ENCODE data around the gene F5. TPM values are rescaled to one million over a fixed set of nuclear protein-coding genes. Genes with fewer than 3 reads are reported as not detected.

The F5 gene
- total RNA-seq, 2 experiments from 2014 or later: 20.7 to 23.3 TPM

DNA sequence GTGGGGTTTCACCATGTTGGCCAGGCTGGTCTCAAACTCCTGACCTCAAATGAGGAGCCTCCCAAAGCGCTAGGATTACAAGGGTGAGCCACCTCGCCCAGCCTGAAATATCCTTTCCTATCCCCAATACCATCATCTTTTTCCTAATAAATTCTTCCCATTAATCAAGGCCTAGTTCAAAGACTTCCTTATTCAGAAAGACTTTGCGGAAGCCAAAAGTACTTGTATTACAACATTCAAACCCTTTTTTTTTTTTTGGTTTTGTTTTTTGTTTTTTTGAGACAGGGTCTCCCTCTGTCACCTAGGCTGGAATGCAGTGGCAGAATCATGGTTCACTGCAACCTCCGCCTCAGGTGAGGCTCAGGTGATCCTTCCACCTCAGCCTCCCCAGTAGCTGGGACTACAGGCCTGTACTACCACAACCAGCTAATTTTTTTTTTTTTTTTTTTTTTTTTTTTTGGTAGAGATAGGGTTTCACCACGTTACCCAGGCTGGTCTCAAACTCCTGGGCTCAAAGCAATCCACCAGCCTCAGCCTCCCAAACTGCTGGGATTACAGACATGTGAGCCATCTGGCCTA lies 108.1 kb downstream of the F5 start:
- Mint-ChIP-seq H3K9me3 (no peaks in the 10 kb centered on the region), H3K27me3 (no peaks in the 10 kb centered on the region), H3K36me3 (ENCODE audit: low read depth) (peaks cover 10% of the 10 kb centered on the region), H3K4me1 (ENCODE audit: low read depth) (peaks cover 9% of the 10 kb centered on the region), H3K4me3 (no peak overlapping the region), H3K27ac (no peak overlapping the region)
- DNase-seq (no peak), ATAC-seq (no peak)
- TF ChIP-seq, protein P1, sequence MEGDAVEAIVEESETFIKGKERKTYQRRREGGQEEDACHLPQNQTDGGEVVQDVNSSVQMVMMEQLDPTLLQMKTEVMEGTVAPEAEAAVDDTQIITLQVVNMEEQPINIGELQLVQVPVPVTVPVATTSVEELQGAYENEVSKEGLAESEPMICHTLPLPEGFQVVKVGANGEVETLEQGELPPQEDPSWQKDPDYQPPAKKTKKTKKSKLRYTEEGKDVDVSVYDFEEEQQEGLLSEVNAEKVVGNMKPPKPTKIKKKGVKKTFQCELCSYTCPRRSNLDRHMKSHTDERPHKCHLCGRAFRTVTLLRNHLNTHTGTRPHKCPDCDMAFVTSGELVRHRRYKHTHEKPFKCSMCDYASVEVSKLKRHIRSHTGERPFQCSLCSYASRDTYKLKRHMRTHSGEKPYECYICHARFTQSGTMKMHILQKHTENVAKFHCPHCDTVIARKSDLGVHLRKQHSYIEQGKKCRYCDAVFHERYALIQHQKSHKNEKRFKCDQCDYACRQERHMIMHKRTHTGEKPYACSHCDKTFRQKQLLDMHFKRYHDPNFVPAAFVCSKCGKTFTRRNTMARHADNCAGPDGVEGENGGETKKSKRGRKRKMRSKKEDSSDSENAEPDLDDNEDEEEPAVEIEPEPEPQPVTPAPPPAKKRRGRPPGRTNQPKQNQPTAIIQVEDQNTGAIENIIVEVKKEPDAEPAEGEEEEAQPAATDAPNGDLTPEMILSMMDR (IDR thresholded peaks at IDR 0.05): no peak
- POLR2A ChIA-PET: no interaction called here
- intact Hi-C loops (cut with micrococcal nuclease): no loop called here
- CTCF ChIA-PET: no interaction called here

DNA sequence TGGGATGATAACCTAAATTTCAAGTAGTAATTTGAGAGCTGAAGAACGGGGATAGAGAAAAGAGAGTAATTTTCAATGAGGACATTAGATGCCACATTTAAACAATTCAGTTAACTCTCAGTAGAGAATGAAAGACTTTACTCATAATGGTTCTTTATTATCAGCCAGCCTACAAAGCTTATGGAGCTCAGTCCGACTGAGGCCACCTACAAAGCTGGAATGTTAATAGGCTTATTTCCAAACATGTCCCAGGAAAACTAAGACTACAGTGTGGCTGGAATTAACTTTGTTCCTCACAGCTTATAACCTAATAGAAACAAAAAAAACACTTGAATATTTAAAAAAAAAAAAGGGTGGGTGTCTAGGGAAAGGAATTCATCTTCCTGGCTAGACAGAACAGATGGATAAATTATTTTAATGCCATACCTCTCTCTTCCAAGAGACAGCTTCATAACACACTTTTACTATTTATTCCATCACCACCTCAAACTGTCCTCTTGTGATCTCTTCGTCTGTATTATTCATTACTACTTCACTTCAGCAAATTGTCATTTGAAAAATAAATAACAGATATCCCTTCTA lies 110.4 kb downstream of the F5 start:
- H3K27me3 Mint-ChIP-seq: no peaks in the 10 kb centered on the region
- H3K27ac Mint-ChIP-seq: no peak overlapping the region
- ATAC-seq: no peak
- H3K36me3 Mint-ChIP-seq (ENCODE audit: low read depth): peaks cover 10% of the 10 kb centered on the region
- peaks cover 6% of the 10 kb centered on the region for H3K4me1 Mint-ChIP-seq (ENCODE audit: low read depth)
- H3K9me3 Mint-ChIP-seq: no peaks in the 10 kb centered on the region
- ChIA-PET CTCF (interaction anchor here (0.9 kb wide), 1 partner anchor 873 kb away, joined by 3 read pairs; no protein-coding TSS in a partner anchor), POLR2A (no interaction called here)
- intact Hi-C loops (cut with micrococcal nuclease): no loop called here
- TF ChIP-seq, protein P1 (IDR thresholded peaks at IDR 0.05): no peak
- H3K4me3 Mint-ChIP-seq: no peak overlapping the region
- no peak for DNase-seq

DNA sequence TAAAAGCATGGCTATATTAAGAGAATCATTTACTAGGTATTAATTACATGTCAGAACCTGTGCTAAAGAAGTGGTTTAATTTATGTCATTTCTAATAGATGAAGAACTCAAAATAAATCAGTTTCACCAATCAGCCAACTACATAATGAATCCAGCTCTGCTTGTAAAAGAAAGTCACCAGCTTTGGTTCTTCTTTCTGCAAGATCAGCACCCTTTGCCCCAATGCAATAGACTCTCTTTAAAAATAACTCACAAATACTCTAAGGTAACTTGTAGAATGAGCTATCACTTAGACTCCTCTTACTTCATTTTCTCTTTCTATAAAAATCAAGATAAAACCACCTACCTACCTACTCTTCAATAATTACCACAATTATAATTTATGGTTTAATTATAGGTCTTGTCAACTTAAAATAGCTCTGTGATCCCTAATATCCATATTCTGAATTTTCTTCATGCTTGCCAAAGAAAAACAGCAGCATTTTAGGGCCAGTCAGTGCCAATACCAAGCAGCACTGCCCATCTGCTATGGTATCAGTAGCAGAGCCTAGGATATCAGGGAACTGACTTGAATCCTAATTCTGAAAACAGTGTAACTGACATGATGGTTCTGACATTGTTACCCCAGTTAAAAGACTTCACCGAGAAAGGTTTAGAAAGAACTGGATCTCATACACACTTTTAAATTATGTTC lies 111.8 kb downstream of the F5 start:
- TF ChIP-seq, protein P1 (IDR thresholded peaks at IDR 0.05): no peak
- peaks cover 10% of the 10 kb centered on the region for H3K36me3 Mint-ChIP-seq (ENCODE audit: low read depth)
- no peaks in the 10 kb centered on the region for H3K9me3 Mint-ChIP-seq
- peaks cover 2% of the 10 kb centered on the region for H3K4me1 Mint-ChIP-seq (ENCODE audit: low read depth)
- ChIA-PET POLR2A (no interaction called here), CTCF (no interaction called here)
- no peak overlapping the region for H3K27ac Mint-ChIP-seq
- intact Hi-C loops (cut with micrococcal nuclease): no loop called here
- H3K4me3 Mint-ChIP-seq: no peak overlapping the region
- H3K27me3 Mint-ChIP-seq: no peaks in the 10 kb centered on the region
- ATAC-seq (no peak), DNase-seq (no peak)

DNA sequence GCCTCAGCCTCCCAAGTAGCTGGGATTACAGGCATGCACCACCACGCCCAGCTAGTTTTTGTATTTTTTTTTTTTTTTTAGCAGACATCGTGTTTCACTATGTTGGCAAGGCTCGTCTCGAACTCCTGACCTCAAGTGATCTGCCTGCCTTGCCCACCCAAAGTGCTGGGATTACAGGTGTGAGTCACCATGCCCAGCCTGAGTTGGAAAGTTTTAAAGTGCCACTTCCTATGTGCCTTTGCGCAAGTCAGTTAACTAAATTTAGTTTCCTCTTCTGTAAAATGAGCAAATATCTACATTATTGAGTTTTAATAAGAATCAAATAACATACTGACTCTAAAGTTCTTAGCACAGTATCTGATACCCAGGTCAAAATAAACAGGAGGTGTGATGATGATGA lies 112.9 kb downstream of the F5 start:
- Mint-ChIP-seq H3K4me3 (no peak overlapping the region), H3K9me3 (no peaks in the 10 kb centered on the region), H3K36me3 (ENCODE audit: low read depth) (peaks cover 10% of the 10 kb centered on the region), H3K27me3 (no peaks in the 10 kb centered on the region), H3K4me1 (ENCODE audit: low read depth) (peaks cover 2% of the 10 kb centered on the region), H3K27ac (no peak overlapping the region)
- ATAC-seq (no peak), DNase-seq (no peak)
- TF ChIP-seq, protein P1 (IDR thresholded peaks at IDR 0.05): no peak
- intact Hi-C loops (cut with micrococcal nuclease): no loop called here
- POLR2A ChIA-PET: no interaction called here
- CTCF ChIA-PET: no interaction called here

DNA sequence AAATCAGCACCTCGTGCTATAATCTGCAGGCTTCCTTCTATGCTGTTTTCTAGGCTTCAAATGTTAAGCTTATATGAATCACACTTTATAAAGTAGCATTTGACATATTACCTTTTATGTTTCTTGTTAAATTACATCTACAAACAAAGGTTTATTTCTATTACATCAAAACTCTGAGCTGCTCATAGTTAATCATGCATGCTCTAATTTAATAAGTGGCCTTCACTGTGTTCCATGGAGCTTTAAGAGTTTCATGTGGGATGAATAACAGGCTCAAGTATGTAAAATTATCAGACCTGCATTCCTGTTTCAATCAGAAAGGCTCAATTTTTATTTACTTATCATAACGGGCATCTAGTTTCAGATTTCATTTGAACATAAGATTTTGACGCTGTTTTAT lies 113.5 kb downstream of the F5 start:
- ChIA-PET POLR2A (interaction anchor here (0.6 to 1.0 kb wide), 2 partner anchors 11 to 1250 kb away, joined by 3 read pairs; no protein-coding TSS in a partner anchor), CTCF (no interaction called here)
- TF ChIP-seq, protein P1 (IDR thresholded peaks at IDR 0.05): no peak
- no peak overlapping the region for H3K27ac Mint-ChIP-seq
- ATAC-seq (no peak), DNase-seq (no peak)
- no peak overlapping the region for H3K4me3 Mint-ChIP-seq
- H3K27me3 Mint-ChIP-seq: no peaks in the 10 kb centered on the region
- intact Hi-C loops (cut with micrococcal nuclease): no loop called here
- peaks cover 2% of the 10 kb centered on the region for H3K4me1 Mint-ChIP-seq (ENCODE audit: low read depth)
- no peaks in the 10 kb centered on the region for H3K9me3 Mint-ChIP-seq
- peaks cover 9% of the 10 kb centered on the region for H3K36me3 Mint-ChIP-seq (ENCODE audit: low read depth)

Data from activated CD8-positive, alpha-beta T cell treated with anti-CD3 and anti-CD28 coated beads for 36 hours (primary cell).